Suprapubic skin (tissue), 4 donors: ENCODE measurements around the gene PTBP1.

Experiments used
- CTCF ChIP-seq, 2 donors: fragments of 200-600 bp in 1 of 2; fragments of 450-650 bp in 1 of 2; sonication (generic) in 1 of 2; IDR thresholded peaks; one replicate each; pipeline ENCODE4 v1.5.1; 2016 to 2019; ENCODE audit warnings: antibody characterized with exemption in 2 of 2, mild to moderate bottlenecking in 1 of 2, moderate library complexity in 1 of 2
- EP300 ChIP-seq: sonication (generic); formaldehyde crosslinking; IDR thresholded peaks from one replicate; pipeline ENCODE4 v1.6.1; 2017; ENCODE audit warnings: antibody characterized with exemption
- POLR2AphosphoS5 ChIP-seq, 3 donors: sonication (generic); formaldehyde crosslinking; IDR thresholded peaks; one replicate each; pipeline ENCODE4 v1.6.1; 2017; ENCODE audit warnings: antibody characterized with exemption in 3 of 3

GRCh38 chr19:781800-782184 is 15.5 kb upstream of the PTBP1 start:
- no peak for TF ChIP-seq CTCF (IDR thresholded peaks at IDR 0.05)
- no peak for TF ChIP-seq EP300
- no peak for TF ChIP-seq POLR2AphosphoS5 (IDR thresholded peaks at IDR 0.05)
